GM19467 (cell line): ENCODE results near the gene SYT3.
"Not testable (repeated sequence)": the region's sequence is repeated elsewhere in the genome, so short reads cannot be mapped to it uniquely, and the experiment has no call there.

Source experiments
- ATAC-seq: cut with Tn5 transposase; IDR thresholded peaks from one replicate; pipeline ENCODE4 v1.9.1; 2021; ENCODE audit warnings: mild to moderate bottlenecking, moderate library complexity; ENCODE audit not compliant: unreplicated experiment

Gene SYT3

DNA sequence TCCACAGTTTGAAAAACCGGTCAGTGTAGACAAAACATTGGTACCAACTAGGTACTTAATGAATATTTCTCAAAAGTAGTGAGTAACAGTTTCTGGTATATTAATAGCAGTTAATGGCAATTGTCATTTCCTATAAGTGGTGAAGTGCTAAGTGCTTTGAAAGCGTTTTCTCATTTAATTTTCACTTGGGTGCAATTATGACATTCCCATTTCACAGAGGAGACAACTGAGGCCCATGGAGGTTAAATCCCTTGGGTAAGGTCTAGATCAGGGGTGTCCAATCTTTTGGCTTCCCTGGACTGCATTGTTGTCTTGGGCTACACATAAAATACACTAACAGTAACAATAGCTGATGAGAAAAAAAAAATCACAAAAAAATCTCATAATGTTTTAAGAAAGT is 687 bp upstream of the SYT3 start:
- no peak for ATAC-seq

DNA sequence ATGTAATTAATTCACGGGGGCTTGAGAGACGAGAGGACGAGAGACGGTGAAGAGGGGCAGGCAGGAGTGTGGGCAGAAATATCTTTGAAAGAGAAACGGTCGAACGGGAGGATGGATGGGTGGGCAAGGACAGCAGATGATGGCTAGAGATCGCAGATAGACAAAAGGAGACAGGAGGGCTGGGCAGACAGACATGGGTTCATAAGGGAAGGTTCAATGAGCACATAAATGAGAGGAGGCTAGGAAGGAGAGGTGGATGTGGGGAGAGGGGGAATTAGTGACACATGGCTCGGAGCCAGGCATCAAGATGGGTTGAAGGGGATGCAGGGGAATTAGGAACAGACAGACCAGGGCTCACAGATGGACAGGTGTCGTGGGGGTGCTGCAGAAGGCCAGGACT is 1.1 kb downstream of the SYT3 start:
- no peak for ATAC-seq

DNA sequence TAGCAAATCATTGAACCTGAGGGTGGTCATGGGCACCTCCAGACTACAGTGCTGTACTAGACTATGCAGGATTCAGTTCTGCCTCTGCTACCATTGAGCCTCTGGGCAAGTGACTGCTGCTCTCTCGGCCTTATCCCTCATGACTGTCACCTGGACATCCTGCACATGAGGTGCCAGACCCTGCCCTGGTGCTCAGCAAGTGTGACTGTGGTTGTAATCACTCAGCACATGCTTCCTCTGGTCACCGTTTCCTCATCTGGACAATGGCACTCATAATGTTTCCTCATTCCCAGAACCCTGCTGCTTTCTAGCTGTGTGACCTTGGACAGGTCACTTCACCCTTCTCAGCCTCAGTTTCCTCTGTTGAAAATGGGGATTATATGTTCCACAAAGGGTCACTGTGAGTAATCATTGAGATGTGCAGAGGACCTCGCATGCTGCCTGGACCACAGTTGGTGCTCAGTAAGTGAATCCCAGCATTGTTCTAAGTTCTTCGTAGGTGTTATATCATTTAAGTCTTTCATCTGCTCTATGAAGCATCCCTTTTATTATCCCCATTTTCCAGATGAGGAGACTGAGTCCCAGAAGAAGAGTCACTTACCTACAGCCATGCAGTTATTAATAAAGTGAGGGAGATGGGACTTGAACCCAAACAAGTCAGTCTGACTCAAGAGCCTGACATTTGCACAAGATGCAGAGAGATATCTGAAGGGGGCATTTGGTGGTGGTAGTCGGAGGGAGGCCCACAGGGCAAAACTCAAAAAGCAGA is 3.2 kb downstream of the SYT3 start:
- ATAC-seq: no peak

DNA sequence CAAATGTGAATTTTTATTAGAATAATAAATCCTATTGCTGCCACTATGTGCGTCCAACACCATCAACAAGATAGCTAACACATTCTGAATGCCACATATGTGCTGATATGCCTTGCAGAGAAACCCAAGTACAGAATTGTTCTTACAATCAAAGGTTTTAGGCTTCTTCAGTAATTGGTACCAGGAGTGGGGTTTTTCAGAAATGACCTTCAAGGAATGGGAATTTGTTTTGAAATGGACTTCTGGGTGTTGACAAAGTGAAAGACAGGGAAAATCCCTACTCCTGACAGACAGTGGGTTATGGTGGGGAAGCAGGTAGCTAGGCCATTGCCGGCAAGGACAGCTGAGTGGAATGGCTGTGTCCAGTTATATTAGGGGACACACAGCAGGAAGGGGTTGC is 5.7 kb downstream of the SYT3 start:
- ATAC-seq: no peak

DNA sequence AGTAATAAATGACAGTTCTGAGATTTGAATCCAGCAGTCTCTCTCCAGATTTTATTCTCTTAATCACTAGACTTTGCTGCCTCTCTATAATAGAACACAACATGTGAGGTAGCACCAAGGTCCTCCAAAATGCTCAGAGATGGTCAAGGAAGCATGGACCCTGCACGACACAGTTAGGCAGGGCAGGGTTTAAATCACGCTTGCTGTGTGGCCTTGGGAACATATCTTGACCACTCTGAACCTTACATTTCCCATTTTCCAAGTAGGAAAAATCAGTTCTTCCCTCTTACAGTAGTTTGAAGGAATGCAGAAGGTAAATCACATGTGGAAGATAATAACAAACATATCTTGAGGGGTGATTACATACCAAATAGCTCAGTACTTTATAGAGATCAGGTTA is 6.3 kb downstream of the SYT3 start:
- ATAC-seq: no peak

DNA sequence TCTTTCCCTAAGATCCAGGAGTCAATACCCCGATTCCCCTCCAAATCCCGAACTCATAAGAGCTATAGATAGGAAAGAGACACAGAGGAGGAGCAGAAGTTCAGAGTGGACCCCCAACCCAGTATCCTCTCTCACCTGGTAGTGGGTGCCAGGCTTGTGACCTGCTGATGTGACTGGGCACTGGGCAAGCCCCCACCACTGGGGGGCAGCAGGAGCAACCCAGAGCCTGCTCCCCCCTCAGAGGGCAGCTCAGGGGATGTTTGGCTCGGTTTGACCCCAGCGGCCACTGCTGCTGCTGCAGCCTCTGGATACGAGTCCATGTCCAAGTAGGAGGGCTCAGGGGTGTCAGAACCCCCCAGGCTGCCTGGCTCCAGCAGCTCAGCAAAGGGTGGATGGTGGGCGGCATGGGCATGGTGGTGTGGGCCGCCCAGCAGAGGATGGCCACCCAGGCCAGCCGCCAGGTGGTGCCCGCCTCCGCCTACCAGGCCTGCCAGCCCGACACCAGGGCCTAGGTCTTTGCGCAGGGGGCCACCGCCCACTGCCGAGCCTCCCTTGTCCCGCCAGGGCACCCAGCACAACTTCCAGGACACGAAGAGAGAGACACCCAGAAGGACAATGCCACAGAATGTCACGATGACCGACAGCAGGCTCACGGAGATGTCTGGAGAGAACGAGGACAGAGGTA is 7.4 kb downstream of the SYT3 start:
- ATAC-seq: no peak

DNA sequence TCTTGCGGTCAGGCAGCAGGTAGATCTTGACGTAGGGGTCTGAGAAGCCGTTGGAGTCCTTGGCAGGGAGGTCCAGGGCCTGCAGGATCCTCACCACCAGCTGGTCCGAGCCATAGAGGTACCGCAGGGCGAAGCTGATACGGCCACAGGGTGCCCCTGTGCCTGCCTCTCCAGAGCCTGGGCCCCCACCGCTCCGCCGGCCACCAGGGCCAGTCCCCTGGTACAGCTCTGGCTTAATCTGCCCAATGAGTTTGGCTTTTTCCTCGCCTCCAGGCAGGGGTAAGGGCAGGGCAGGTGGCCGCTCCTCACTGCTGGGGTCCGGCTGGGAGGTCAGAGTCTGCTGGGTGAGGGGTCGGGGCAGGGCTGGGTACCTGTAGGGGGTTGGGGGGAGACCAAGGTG is 9.9 kb downstream of the SYT3 start:
- ATAC-seq: no peak

DNA sequence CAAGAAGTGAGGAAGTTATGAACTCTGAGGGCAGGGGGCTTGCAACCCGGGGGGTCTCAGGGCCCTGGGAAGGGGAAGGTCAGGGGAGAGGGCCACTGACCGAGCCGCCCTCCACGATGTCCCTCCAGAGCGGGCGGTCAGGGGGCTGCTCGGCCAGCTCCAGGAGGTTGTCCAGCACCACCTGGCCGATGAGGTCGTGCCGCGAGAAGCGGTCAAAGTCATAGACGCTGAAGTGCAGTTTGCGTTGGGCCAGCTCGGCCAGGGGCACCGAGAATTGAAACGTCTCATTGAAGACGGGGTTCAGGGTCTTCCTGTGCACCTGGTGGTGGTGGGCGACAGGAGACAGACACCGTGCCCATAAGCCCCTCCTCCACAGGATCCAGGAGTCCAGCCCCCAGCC is 10.5 kb downstream of the SYT3 start:
- ATAC-seq: no peak

DNA sequence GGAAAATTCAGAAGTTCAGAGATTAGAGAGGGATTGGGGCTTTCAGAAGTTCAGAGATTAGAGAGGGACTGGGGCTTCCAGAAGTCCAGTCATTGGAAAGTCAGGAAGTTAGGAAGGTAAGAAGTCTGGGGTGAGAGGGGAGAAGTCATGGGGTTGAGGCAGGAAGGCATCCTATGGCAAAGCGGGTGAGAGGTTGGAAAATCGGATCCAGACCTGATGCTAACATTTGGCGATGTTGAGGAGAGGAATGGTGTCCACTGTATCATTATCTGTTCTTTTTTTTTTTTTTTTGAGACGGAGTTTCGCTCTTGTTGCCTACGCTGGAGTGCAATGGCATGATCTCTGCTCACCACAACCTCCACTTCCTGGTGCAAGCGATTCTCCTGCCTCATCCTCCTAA is 11.1 kb downstream of the SYT3 start:
- no peak for ATAC-seq

DNA sequence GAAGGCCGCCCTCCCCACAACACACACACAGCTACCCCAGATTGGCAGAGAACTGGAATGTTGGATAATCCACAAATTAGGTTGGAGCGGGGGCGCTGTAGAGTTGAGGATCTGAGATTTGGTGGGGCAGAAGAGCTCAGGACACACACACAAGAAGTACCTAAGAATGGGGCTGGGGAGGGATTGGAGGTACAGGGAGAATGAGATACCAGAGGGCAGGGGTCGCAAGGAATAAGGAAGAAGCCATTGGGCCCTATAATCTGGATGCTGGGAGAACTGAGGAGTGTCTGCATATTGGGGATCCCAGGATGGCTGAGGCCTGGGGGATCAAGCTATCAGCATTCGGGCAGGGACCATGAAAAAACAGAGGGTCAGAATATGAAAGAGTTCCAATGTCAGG is 11.5 kb downstream of the SYT3 start:
- no peak for ATAC-seq

DNA sequence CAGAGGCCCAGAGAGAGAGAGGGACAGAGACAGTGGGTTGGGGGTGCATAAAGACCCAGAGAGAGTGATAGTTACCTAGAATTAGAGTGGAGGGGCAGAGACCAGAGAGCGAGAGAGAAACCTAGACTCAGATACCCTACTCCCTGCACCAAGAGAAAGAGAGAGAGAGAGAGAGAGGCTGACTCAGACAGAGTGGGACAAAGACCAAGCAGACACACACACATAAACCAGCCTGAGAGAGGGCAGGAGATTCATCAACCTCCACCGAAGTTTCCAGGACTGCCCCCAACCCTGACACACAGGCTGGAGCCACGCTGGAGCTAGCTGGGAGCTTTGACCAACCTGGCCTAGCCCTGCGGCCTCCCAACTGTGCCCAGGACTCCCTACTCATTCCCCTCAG is 12.9 kb downstream of the SYT3 start:
- ATAC-seq: no peak

DNA sequence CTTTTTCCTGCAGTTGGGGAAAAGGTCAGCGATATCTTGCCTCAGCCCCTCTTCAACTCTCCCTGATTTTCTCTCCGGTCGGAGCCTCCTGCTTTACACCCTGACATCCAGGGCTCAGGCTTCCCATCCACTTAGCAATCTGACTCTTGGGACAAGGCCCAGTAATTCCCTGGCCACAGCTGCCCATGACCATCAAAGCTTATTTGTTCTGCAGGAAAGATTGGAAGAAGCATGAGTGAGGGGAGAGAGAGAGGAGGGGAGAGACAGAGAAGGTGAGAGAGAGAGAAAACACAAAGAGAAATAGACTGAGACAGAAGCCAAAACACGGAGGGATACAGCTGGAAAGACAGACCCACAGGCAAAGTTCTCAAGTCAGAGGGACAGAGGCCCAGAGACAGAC is 13.7 kb downstream of the SYT3 start:
- ATAC-seq: no peak

DNA sequence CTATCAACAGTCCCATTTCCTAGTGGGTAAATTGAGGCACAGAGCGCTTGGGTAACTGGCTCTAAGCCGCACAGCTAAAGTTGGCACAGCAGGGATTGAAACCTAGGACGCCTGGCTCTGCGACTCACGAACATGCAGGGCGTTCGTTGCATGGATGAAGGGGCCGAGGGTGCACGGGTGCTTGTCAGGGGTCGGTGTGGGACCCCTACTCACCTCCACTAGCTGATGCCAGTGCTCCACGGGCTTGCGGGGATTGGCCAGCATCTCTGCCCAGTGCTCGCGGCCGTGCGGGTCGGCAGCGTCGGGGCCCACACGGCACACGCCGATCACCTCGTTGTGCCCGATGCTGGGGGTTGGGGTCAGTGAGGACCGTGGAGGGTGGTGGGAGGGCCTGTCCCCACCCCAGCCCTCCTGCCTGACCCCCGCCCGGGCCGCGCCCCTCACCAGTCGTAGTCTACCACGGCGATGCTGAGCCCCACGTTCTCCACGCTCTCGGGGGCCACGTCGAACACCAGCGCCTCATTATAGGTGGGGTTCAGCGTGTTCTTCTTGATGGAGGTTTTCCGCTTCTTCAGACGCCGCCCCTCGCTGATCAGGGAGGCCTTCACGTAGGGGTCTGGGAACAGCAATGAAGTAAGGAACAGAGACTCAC is 14.6 kb downstream of the SYT3 start:
- no peak for ATAC-seq

DNA sequence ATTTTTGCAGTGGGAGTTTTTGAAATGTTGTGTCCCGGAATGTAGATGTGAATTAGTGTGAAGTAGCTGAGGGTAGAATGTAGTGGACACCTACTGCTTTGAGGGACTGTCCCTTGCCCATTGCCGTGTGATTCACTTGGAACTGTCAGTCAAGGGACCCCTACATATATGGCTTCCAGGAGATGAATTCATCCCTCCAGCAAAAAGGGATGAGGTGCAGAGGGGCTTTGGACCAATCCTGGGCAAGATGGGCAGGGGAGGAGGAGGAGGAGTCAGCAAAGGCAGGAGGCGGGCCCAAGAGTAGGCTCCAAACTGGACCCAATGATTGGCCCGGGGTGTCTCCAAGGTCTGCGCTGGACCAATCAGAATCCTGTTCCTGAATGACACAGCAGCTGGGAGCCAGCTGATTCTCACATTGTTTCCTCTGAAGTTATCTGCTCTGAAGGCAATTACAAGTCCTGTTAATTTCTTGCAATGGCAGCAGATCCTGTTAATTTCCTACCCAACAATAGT is 19.2 kb downstream of the SYT3 start:
- ATAC-seq: not testable (repeated sequence)

DNA sequence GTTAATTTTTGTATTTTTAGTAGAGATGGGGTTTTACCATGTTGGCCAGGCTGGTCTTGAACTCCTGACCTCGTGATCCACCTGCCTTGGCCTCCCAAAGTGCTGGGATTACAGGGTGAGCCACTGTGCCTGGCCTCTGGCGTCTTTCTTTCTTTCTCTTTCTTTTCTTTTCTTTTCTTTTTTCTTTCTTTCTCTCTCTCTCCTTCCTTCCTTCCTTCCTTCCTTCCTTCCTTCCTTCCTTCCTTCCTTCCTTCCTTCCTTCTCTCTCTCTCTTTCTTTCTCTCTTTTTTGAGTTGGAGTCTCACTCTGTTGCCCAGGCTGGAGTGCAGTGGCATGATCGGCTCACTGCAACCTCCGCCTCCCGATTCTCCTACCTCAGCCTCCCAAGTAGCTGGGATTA is 20.5 kb downstream of the SYT3 start:
- ATAC-seq: not testable (repeated sequence)

DNA sequence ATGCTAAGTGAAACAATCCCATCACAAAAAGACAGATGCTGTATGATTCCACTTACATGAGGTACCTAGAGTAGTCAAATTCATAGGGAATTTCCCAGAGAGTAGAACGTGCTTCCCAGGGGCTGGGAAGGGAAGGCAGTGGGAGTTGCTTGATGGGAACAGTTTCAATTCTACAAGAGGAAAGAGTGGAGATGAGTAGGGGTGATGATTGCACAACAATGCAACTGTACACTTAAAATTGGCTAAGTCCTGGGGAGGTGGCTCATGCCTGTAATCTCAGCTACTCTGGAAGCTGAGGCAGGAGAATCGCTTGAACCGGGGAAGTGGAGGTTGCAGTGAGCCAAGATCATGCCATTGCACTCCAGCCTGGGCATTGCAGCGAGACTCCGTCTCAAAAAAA is 21.3 kb downstream of the SYT3 start:
- ATAC-seq: not testable (repeated sequence)

DNA sequence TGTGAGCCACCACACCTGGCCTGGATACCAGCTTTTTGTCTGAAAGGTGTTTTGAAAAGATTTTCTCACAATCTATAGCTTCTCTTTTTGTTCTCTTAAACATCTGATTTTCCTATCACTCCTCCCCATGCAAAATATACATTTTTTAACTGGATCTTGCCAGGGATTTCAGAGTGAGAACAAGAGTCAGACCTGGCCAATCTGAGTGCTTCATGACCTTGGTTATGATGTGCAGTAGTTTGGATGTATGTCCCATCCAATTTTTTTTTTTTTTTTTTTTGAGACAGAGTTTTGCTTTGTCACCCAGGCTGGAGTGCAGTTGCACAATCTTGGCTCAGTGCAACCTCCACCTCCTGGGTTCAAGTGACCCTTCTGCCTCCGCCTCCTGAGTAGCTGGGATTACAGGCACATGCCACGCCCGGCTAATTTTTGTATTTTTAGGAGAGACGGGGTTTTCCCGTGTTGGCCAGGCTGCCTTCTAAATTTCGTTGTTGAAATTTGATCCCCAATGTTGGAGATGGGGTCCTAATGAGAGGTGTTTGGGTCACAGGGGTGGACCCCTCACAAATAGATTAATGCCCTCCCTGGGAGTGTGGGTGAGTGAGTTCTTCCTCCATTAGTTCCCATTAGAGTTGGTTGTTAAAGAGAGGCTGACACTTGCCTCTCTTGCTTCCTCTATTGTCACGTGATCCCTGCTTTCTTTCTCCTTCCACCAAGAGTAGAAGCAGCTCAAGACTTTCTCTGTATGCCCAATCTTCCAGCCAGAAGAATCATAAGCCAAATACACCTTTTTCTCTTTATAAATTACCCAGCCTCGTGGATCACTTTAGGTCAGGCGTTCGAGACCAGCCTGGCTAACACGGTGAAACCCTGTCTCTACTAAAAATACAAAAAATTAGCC is 26.9 kb downstream of the SYT3 start:
- not testable (repeated sequence) for ATAC-seq

DNA sequence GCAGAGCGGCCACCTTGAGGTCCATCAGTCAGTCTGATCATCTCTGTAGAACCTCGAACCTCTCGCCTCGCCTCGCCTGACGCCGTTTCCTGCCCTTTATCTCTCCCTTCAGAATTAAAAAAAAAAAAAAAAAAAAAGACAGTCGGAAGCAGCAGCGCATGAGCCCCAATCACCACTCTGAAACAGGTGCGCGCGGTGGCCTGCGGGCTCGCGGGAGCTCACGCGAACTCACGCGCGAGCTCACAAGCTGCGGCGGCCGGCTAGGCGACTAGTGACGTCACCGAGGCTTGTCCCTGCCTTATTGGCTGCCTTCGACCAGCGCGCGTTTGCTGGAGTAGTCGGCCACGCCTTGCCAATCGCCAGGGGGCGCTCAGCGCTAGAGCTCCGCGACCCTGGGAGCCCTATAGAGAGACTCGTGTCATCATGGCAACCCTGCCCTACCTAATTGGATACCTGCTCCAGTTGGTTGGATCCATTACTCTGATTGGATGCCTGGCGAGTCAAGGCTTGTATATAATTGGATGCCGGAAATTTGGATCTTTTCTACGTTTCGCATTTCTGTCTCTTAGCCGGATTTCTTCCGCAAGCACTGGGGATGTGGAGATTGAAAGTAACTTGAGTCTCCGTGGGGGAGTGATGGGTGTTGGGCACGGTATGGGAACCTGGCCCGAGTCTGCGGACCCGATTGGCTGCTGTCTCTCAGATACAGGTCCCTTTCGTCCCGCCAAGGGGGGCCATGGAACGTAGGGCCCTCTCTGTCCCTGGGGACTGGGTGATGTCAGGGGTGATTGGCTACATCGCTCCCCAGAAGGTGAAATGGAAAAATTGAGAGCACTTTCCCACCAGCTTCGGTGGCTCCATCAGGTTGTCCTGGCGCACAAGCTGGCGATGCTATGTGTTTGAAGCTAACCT is 31.6 kb downstream of the SYT3 start:
- no peak for ATAC-seq

DNA sequence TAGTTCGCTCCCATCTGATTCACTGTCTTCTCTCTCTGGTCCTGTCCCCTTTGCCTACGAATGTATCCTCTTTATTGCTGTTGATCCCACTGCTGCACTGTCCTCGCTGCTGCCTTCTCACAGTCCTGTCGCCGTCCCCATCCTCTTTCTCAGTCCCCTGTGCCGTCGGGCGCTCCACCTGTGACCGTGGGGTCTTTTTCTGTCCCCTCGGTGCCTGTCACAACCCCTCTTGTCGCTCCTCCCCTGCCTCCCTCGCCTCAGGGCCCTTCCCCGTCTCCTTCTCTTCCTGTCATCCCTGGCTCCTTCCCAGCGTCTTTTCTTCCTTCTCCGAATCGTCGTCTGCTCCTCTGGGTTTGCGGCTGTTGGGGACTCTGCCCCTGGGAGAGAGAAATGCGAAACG is 32.3 kb downstream of the SYT3 start:
- ATAC-seq: no peak
